Measurements from ENCODE around the gene FGFRL1.
A peak's percentile ranks its signal among the peaks of the same experiment; 100 is the strongest.
"Not testable (repeated sequence)": the region's sequence is repeated elsewhere in the genome, so short reads cannot be mapped to it uniquely, and the experiment has no call there.

Gene FGFRL1

GRCh38 chr4:1041936-1042330, 30.5 kb downstream of the FGFRL1 start:
- no peak for DNase-seq

- DNase-seq, result no peak
These were observed 31.1 kb downstream of the FGFRL1 start for GRCh38 chr4:1042352-1043055.

GRCh38 chr4:1043162-1043561, 31.7 kb downstream of the FGFRL1 start:
- DNase-seq, result no peak

GRCh38 chr4:1043651-1044468, 32.4 kb downstream of the FGFRL1 start:
- DNase-seq, result peak in 1 of 2 donors; percentile 73

GRCh38 chr4:1044469-1045192, 33.2 kb downstream of the FGFRL1 start:
- no peak for DNase-seq

GRCh38 chr4:1045193-1045594, 33.8 kb downstream of the FGFRL1 start:
- no peak for DNase-seq

- DNase-seq, result no peak
These were observed 34.3 kb downstream of the FGFRL1 start for GRCh38 chr4:1045595-1046201.

- DNase-seq, result not testable (repeated sequence)
These were observed 35.2 kb downstream of the FGFRL1 start for GRCh38 chr4:1046581-1047011.

- no peak for DNase-seq
These were observed 35.9 kb downstream of the FGFRL1 start for GRCh38 chr4:1047106-1047975.

GRCh38 chr4:1047976-1048772, 36.7 kb downstream of the FGFRL1 start:
- DNase-seq, result no peak

GRCh38 chr4:1048773-1049590, 37.6 kb downstream of the FGFRL1 start:
- DNase-seq, result peak in 1 of 2 donors; percentile 27

- no peak for DNase-seq
These were observed 38.1 kb downstream of the FGFRL1 start for GRCh38 chr4:1049591-1049905.

- DNase-seq, result no peak
These were observed 39.2 kb downstream of the FGFRL1 start for GRCh38 chr4:1050486-1051213.

GRCh38 chr4:1051472-1051871, 40.0 kb downstream of the FGFRL1 start:
- DNase-seq, result no peak

GRCh38 chr4:1052231-1052671, 40.8 kb downstream of the FGFRL1 start:
- no peak for DNase-seq

GRCh38 chr4:1053080-1053661, 41.7 kb downstream of the FGFRL1 start:
- no peak for DNase-seq

GRCh38 chr4:1053891-1054290, 42.5 kb downstream of the FGFRL1 start:
- DNase-seq, result not testable (repeated sequence)

- not testable (repeated sequence) for DNase-seq
These were observed 43.3 kb downstream of the FGFRL1 start for GRCh38 chr4:1054696-1055242.

GRCh38 chr4:1055243-1055701, 43.8 kb downstream of the FGFRL1 start:
- not testable (repeated sequence) for DNase-seq

All from CD4-positive, alpha-beta T cell treated with Interferon alpha-2 for 1 hour (primary cell).